LNCAP (cell line): ENCODE results near the gene FANK1.

ENCODE experiments used
- TF ChIP-seq, protein P1 (sequence below): fragments of 450-650 bp; IDR thresholded peaks from 2 replicates; pipeline ENCODE4 v1.5.1; 2017; ENCODE audit warnings: mild to moderate bottlenecking

Gene FANK1

DNA sequence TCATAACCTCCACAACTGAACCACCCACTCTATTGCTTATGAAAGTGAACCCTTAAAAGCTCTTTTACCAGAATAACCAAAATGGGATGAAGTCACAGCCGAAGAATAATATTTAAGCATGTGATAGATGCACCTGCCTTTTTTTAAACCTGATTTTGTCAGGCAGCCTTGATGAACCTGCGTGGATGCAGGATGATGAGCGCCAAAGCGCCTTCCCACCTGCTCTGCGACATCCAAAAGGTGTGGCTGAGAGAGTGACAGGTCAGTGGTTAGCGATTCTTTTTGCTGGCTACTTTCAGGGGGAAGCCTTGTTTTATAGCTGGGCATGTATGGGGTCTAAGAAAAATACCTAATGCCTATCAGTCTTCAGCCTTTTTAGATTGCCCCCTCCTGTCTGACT, 157.8 kb downstream of the FANK1 start:
- TF ChIP-seq, protein P1, sequence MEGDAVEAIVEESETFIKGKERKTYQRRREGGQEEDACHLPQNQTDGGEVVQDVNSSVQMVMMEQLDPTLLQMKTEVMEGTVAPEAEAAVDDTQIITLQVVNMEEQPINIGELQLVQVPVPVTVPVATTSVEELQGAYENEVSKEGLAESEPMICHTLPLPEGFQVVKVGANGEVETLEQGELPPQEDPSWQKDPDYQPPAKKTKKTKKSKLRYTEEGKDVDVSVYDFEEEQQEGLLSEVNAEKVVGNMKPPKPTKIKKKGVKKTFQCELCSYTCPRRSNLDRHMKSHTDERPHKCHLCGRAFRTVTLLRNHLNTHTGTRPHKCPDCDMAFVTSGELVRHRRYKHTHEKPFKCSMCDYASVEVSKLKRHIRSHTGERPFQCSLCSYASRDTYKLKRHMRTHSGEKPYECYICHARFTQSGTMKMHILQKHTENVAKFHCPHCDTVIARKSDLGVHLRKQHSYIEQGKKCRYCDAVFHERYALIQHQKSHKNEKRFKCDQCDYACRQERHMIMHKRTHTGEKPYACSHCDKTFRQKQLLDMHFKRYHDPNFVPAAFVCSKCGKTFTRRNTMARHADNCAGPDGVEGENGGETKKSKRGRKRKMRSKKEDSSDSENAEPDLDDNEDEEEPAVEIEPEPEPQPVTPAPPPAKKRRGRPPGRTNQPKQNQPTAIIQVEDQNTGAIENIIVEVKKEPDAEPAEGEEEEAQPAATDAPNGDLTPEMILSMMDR = no peak

GRCh38 chr10:126057494-126057893, 161.1 kb downstream of the FANK1 start:
- TF ChIP-seq, protein P1 = no peak

GRCh38 chr10:126058104-126058503, 161.7 kb downstream of the FANK1 start:
- TF ChIP-seq, protein P1 = no peak

DNA sequence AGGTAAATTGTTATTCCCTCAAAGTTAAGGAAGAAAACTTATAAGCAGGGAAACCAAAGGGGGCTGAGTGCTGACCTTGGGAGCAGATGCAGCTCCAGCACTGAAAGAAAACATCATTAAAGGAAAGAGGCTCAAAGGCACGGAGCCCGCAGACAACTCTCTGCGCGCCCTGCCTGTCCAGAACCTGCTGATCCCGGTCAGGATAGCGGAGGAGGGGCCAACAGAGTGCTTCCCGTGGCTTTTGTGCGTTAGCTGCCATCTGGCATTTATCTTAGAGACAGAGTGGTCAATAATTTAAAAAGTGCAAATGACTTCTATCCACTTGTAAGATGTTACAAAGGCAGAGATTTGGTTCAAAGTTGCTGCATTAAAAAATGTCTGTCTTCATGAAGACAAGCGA, 162.1 kb downstream of the FANK1 start:
- TF ChIP-seq, protein P1 = no peak
